Bone marrow (tissue), 2 donors: Measurements from ENCODE around the gene B3GALT6.
A peak's percentile ranks its signal among the peaks of the same experiment; 100 is the strongest.

Experiments used
- DNase-seq, 2 donors: peaks; one replicate each; lab custom pipeline; 2025; lab: John Stamatoyannopoulos, UW

The B3GALT6 gene

DNA sequence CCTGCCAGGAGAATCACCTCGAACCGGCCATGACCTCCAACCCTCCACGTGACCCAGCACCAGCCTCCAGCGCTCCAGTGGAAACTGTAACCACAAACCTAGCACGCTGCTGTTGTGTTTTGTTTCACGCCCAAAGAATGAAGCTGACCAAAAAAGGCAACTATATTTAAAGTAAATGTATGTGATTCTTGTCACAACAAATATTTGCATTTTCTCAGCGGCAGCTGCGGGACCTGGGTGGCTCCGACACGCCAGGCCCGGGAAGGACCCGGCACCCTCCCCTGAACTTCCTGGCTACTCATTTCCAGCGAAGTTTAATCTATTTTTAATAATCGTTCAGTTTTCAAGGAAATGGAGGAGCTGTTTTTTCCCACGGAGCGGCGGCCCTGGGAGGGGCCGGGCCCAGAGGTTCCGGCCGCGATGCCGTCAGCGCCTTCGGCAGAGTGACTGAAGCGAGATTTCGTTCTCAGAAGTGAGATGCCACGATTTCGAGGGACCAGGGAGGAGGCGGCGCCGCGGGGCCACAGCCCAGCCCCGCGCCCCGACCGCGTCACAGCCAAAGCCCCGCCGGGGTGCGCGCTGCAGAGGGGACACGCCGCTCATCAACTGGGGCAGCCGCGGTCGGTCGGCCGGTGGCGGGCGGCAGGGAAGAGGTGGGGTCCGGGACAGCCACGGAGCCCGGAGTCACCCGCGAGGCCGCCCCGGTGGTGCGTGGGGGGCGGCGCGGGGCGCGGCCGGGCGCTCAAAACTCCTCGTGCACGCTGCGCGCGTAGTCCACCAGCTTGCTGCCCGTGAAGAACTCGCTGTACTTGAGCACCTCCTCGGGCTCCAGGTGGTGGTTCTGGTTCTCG, 15.0 kb upstream of the B3GALT6 start:
- no peak for DNase-seq

DNA sequence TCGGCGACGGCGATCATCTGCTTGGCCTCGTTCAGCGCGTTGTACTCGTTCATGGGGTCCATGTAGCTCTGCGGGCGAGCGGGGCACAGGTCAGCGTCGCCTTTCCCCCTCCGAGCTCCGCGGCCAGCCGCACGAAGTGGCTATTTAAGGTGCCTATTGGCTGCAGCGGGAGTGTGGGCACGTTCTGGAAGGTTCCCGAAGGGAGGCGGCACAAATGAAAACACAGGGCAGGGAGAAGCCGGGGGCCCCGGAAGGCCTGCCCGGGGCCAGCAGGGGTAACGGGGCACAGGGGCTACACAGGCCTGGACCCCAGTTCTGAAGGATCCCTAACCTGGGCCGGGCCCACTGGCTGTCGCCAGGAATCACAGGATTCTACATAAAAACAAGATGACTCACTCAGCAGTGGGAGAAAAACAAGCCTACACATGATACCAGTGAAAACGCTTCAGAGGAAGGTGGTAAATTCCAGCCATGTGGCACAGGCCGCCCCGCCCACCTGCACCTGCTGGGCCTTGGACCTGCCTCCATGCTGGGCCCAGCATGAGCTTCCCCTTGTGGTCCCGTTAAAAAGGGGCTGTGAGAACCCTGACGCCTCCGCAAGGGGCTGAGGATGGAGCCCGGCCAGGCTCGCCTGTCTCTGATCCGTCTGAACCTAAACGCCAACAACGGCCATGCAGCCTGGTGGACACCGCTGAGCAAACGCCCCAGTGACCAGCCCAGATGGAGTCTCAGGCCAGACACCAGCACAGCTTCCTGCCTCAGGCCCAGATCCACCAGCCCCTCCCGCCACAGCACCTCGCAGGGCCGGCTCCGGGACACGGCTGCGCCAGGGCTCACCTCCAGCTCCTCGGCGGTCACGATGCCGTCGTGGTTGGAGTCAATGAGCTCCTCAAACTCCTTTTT, 14.2 kb upstream of the B3GALT6 start:
- no peak for DNase-seq

GRCh38 chr1:1218524-1219200, 13.4 kb upstream of the B3GALT6 start:
- DNase-seq, result no peak

DNA sequence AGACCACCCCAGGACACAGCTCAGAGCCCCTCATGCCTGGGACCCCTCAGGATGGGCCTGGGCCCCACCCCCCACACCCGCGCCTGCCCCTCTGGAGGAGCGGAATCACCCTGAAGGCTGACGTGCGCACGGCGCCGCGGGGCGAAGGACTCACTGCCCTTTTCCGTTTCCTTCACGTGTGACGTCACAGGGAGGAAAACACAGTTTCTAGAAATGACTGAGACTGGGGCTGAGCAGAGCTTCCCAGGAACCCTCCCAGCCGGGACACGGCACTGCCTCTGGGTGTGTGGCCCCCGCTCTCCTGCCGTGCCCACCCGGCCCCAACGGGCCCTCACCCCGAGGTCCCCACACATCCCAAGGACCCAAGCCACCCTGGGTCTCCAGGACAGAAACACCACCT, 12.7 kb upstream of the B3GALT6 start:
- no peak for DNase-seq

- no peak for DNase-seq
These were observed 11.8 kb upstream of the B3GALT6 start for GRCh38 chr1:1220197-1220596.

- no peak for DNase-seq
These were observed 10.0 kb upstream of the B3GALT6 start for GRCh38 chr1:1221887-1222574.

GRCh38 chr1:1222575-1223225, 9.3 kb upstream of the B3GALT6 start:
- no peak for DNase-seq

DNA sequence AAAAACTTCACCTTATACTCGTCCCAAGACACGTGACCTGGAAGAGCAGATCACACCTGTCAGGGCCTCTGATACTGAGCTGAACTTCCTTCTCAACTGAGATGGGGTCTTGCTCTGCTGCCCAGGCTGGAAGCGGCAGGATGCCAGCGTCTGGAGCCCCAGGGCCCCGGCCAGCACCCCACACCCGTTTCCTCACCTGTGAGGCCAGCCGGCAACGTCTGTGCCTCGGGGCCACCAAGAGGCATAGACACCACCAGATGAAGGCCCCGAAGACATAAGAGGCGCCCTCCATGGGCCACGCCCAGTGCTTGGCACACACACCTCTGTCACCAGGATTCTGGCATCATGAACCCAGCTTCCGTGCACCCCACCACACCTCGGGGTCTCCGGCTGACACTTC, 8.7 kb upstream of the B3GALT6 start:
- DNase-seq, result no peak

DNA sequence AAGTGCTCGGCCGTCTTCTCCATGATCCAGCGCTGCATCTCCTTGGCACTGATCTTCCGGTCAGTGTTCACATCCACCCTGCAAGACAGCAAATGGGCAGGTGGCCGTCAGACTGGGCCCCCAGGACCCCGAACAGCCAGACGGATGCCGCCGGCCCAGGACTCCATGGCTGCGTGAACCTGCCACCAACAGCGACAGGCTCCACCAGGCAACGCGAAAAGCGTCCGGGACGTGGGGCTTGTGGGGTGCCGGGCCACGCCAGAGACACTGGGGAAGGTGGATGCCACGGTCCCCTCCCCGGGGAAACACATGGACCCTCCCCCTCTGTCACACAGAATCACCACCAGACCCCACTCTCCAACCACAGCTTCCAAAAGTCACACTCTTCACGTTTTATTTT, 8.1 kb upstream of the B3GALT6 start:
- no peak for DNase-seq

DNA sequence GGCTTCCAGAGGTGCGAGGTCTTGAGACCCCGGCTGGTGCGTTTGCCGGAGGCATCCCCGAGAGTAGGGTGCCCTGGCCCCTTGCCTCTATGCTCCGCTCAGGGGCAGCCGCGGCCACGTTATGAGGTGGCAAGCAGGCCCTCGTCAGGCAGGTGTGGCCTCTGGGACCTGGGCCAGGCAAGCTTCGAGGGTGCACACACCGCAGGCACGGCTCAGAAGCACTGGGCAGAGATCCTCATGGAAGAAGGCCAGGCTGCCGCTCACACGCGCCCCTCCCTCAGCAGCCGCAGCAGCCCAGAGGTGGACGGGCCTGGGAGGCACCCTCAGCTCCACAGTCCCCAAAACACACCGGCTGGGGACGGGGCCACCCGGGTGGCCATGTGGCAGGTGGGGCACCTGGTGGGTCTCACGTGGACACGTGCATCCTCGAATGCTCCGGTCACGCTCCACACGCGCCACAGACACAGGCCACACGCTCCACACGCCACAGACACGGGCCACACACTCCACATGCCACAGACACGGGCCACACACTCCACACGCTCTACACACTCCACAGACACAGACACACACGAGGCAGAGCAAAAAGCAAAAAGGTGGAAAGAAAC, 6.7 kb upstream of the B3GALT6 start:
- DNase-seq, result no peak

DNA sequence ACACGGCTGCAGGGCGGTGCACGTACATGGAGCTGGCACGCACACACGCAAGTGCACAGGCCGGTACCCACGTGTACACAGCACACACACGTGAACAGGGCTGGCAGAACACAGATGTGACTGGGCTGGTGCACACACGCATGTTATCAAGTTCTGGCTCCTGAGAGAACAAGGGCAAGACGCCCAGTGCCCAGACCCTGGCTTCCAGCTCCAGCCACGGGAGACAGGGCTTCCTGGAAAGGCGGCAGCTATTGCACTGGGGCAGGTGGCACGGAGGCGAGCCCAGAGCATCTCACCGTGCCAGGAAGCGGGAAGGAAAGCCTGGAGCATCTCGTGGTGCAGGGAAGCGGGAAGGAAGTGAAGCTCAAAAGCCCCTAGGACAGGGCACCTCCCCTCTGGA, 6.1 kb upstream of the B3GALT6 start:
- DNase-seq, result no peak

DNA sequence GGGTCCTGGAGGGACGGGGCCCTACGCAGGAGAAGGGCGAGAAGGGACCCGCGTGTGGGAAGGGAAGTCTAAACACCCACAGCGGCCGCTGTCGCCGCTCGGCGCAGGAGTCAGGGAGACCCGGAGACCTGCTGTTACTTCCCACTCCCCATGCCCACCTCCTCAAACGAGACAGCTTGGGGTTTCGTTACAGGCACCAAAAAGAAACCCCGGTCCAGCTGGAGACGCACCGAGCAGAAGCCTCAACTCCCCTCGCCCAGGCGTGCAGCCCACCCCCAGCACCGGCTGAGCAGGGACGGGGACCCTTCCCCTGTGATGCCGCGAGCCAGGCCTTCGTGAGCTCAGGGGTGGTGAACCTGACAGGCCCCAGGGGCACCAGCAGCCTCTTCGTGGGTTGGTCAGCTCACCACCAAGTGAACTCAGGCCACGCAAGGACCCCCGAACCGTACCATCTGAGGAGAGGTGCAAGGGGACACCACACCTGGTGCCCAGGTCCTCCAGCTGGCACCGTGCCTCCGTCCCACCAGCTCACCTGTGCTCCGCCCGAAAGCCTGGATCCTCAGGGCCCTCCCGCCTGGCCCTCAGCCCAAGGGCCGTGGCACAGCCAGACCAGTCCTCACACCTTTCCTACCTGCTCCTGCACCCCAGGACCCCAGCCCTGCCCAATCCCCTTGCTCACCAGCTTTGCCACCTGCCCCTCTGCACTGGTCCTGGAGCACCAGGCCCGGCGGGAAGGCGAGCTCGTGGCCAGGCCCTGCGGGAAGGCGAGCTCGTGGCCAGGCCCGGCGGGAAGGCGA, 5.3 kb upstream of the B3GALT6 start:
- no peak for DNase-seq

- no peak for DNase-seq
These were observed 4.7 kb upstream of the B3GALT6 start for GRCh38 chr1:1227386-1227785.

DNA sequence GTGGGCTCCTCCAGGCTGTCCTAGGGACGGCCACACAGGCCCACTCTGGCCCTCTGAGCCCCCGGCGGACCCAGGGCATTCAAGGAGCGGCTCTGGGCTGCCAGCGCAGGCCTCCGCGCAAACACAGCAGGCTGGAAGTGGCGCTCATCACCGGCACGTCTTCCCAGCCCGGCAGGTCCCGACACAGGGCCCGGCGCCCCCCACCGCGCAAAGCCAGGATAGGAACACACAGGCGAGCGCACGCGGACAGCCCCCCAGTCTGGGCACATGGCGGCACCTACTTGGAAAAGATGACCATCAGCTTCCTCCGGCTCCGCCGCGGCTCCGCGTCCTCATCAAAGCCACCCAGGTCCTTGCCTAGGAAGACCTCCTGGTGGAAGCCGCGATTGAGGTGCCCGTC, 3.9 kb upstream of the B3GALT6 start:
- DNase-seq, result no peak

DNA sequence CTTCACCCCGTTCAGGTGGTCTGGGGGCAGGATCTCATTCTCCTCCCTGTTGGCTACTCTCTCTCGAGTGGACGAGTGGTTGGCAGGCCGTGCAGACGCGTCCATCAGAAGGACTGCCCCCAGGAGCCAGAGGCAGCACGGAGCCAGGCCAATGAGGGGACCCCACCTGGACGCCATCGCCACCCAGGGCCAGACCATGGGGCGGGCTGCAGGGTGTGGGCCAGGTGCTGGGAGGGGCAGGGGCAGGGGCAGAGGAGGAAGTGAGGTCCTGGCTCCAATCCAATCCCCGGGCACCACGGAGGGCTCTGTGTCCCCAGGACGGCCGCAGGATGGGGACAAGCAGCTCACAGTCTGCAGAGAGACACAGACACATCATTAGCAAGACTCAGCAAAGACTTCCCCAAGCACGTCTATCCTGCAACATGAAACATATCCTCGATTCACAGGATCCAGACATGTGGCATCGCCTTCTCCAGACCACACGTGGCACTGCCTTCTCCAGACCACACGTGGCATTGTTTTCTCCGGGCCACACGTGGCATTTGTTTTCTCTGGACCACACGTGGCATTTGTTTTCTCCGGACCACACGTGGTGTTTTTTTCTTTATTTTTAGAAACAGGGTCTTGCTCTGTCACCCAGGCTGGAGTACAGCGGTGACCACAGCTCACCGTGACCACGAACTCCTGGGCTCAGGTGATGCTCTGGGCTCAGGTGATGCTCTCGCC, 3.3 kb upstream of the B3GALT6 start:
- no peak for DNase-seq

GRCh38 chr1:1229770-1230169, 2.3 kb upstream of the B3GALT6 start:
- no peak for DNase-seq

GRCh38 chr1:1230656-1231399, 1.2 kb upstream of the B3GALT6 start:
- DNase-seq, result no peak

DNA sequence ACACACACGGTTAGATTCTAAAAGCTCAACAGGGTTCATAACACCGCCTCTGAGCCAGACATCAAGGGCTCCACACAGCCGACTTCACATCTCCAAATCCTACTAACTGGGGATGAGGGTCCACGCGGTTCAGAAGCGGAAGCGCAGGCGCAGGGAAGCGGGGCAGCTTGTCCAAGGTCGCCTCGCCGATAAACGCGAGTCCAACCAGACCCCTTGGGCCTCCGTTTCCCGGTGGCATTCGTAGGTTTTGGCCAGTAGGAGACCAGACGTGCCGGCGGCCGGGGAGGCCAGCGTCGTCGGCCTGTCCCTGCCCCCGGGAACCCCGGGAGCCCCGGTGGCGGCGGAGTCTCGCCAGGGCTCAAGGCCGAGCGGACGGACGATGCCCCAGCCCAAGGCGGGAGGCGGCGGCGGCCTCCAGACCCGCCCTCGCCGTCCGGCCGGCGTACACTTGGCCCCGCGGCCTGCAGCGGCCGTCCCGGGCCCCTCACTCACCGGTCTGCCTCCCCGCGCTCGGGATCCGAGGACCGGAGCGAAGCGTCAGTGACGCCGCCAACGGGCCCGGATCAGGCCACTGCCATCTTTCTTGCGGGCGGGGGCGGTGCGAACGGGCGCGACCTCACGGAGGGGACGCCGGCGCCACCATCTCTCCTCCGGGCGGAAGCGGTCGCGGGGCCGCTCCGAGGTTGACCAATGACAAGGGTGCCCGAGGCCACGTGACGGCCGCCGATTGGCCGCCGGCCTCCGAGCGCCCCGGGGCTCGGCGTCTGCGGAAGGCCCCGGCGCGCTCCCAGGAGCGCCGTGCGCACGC, 433 bp upstream of the B3GALT6 start, which contains the start of gene SDF4:
SDF4 (minus strand) TSS at position 602 of the 808 bp plus-strand sequence. CDS start 3,229 bp downstream, outside the sequence.
- DNase-seq, result peak; percentile 78 to 86
